Measurements from ENCODE around the gene STARD7.

The STARD7 gene

GRCh38 chr2:96145036-96145847, 63.4 kb downstream of the STARD7 start, which contains the start of gene DUSP2:
DUSP2 (minus strand) TSS chr2:96145440; CDS start chr2:96145354, 86 bp downstream.
- Histone ChIP-seq H3K4ac (ENCODE audit: low read depth, low read length) (peak within 1 kb of the TSS; percentile 63), H3K36me3 (ENCODE audit: control insufficient read depth, insufficient read depth, low read length) (no peaks in the 10 kb centered on the region), H3K79me2 (ENCODE audit: control insufficient read depth, insufficient read depth, low read length) (no peaks in the 10 kb centered on the region), H2AK5ac (ENCODE audit: low read length) (no peak within 1 kb of the TSS), H3K23ac (ENCODE audit: low read length) (peak within 1 kb of the TSS; percentile 76), H3K79me1 (ENCODE audit: low read length) (no peaks in the 10 kb centered on the region), H4K8ac (ENCODE audit: low read depth, low read length) (no peak within 1 kb of the TSS), H3K27ac (ENCODE audit: low read depth, low read length) (no peak within 1 kb of the TSS), H3K18ac (ENCODE audit: low read length) (peak within 1 kb of the TSS; percentile 45), H2BK15ac (replicated peaks; ENCODE audit: low read depth) (no peak within 1 kb of the TSS), H4K5ac (ENCODE audit: low read length) (no peak within 1 kb of the TSS), H3K4me3 (ENCODE audit: low read length) (peak within 1 kb of the TSS; percentile 24), H3K4me1 (ENCODE audit: control insufficient read depth, low read depth, low read length) (peaks cover 5% of the 10 kb centered on the region), H3K27me3 (ENCODE audit: insufficient read depth, low read length, poor library complexity) (no peaks in the 10 kb centered on the region), H2BK120ac (ENCODE audit: low read depth, low read length) (no peak within 1 kb of the TSS), H2BK5ac (ENCODE audit: low read length) (no peak within 1 kb of the TSS), H3K56ac (ENCODE audit: low read length) (peak within 1 kb of the TSS; percentile 93), H3K9ac (ENCODE audit: low read length) (peak within 1 kb of the TSS; percentile 73), H3K4me2 (ENCODE audit: low read length) (peak within 1 kb of the TSS; percentile 68)
- peak; percentile 75 for DNase-seq
- WGBS (ENCODE audit: extremely low coverage, insufficient coverage, low lambda C conversion rate) = no CpG with 5 or more reads among the region's 94 CpGs

GRCh38 chr2:96144481-96145035, 64.1 kb downstream of the STARD7 start:
- no peak overlapping the region for H3K27ac ChIP-seq (ENCODE audit: low read depth, low read length)
- H2BK120ac ChIP-seq (ENCODE audit: low read depth, low read length) = no peak overlapping the region
- no peak overlapping the region for H4K8ac ChIP-seq (ENCODE audit: low read depth, low read length)
- peak overlapping the region; percentile 63 for H3K4ac ChIP-seq (ENCODE audit: low read depth, low read length)
- H3K56ac ChIP-seq (ENCODE audit: low read length) = peak overlapping the region; percentile 93
- H4K5ac ChIP-seq (ENCODE audit: low read length) = no peak overlapping the region
- peak overlapping the region; percentile 73 for H3K9ac ChIP-seq (ENCODE audit: low read length)
- no CpG with 5 or more reads among the region's 35 CpGs for WGBS (ENCODE audit: extremely low coverage, insufficient coverage, low lambda C conversion rate)
- peak; percentile 62 for DNase-seq
- no peaks in the 10 kb centered on the region for H3K27me3 ChIP-seq (ENCODE audit: insufficient read depth, low read length, poor library complexity)
- H3K79me2 ChIP-seq (ENCODE audit: control insufficient read depth, insufficient read depth, low read length) = no peaks in the 10 kb centered on the region
- H2BK5ac ChIP-seq (ENCODE audit: low read length) = no peak overlapping the region
- no peaks in the 10 kb centered on the region for H3K36me3 ChIP-seq (ENCODE audit: control insufficient read depth, insufficient read depth, low read length)
- H2AK5ac ChIP-seq (ENCODE audit: low read length) = no peak overlapping the region
- peak overlapping the region; percentile 76 for H3K23ac ChIP-seq (ENCODE audit: low read length)
- no peaks in the 10 kb centered on the region for H3K79me1 ChIP-seq (ENCODE audit: low read length)
- H2BK15ac ChIP-seq (replicated peaks; ENCODE audit: low read depth) = no peak overlapping the region
- peak overlapping the region; percentile 45 for H3K18ac ChIP-seq (ENCODE audit: low read length)
- H3K4me2 ChIP-seq (ENCODE audit: low read length) = peak overlapping the region; percentile 68
- H3K4me3 ChIP-seq (ENCODE audit: low read length) = peak overlapping the region; percentile 24
- H3K4me1 ChIP-seq (ENCODE audit: control insufficient read depth, low read depth, low read length) = peaks cover 5% of the 10 kb centered on the region

GRCh38 chr2:96143848-96144480, 64.7 kb downstream of the STARD7 start:
- no peaks in the 10 kb centered on the region for H3K36me3 ChIP-seq (ENCODE audit: control insufficient read depth, insufficient read depth, low read length)
- H4K8ac ChIP-seq (ENCODE audit: low read depth, low read length) = no peak overlapping the region
- no peak overlapping the region for H4K5ac ChIP-seq (ENCODE audit: low read length)
- no peak overlapping the region for H3K4ac ChIP-seq (ENCODE audit: low read depth, low read length)
- peak overlapping the region; percentile 73 for H3K9ac ChIP-seq (ENCODE audit: low read length)
- peak overlapping the region; percentile 24 for H3K4me3 ChIP-seq (ENCODE audit: low read length)
- no peak overlapping the region for H2BK15ac ChIP-seq (replicated peaks; ENCODE audit: low read depth)
- H3K18ac ChIP-seq (ENCODE audit: low read length) = no peak overlapping the region
- no peaks in the 10 kb centered on the region for H3K79me2 ChIP-seq (ENCODE audit: control insufficient read depth, insufficient read depth, low read length)
- whole genome bisulfite sequencing (ENCODE audit: extremely low coverage, insufficient coverage, low lambda C conversion rate) = no CpG with 5 or more reads among the region's 23 CpGs
- no peak overlapping the region for H3K27ac ChIP-seq (ENCODE audit: low read depth, low read length)
- no peak overlapping the region for H2AK5ac ChIP-seq (ENCODE audit: low read length)
- peak overlapping the region; percentile 68 for H3K4me2 ChIP-seq (ENCODE audit: low read length)
- no peak overlapping the region for H2BK120ac ChIP-seq (ENCODE audit: low read depth, low read length)
- peaks cover 5% of the 10 kb centered on the region for H3K4me1 ChIP-seq (ENCODE audit: control insufficient read depth, low read depth, low read length)
- DNase-seq = peak; percentile 79
- H3K79me1 ChIP-seq (ENCODE audit: low read length) = no peaks in the 10 kb centered on the region
- H2BK5ac ChIP-seq (ENCODE audit: low read length) = no peak overlapping the region
- no peaks in the 10 kb centered on the region for H3K27me3 ChIP-seq (ENCODE audit: insufficient read depth, low read length, poor library complexity)
- no peak overlapping the region for H3K23ac ChIP-seq (ENCODE audit: low read length)
- peak overlapping the region; percentile 93 for H3K56ac ChIP-seq (ENCODE audit: low read length)

GRCh38 chr2:96143231-96143847, 65.3 kb downstream of the STARD7 start:
- WGBS (ENCODE audit: extremely low coverage, insufficient coverage, low lambda C conversion rate) = no CpG with 5 or more reads among the region's 10 CpGs
- Histone ChIP-seq H2AK5ac (ENCODE audit: low read length) (no peak overlapping the region), H3K9ac (ENCODE audit: low read length) (no peak overlapping the region), H2BK5ac (ENCODE audit: low read length) (no peak overlapping the region), H2BK120ac (ENCODE audit: low read depth, low read length) (no peak overlapping the region), H3K36me3 (ENCODE audit: control insufficient read depth, insufficient read depth, low read length) (no peaks in the 10 kb centered on the region), H4K8ac (ENCODE audit: low read depth, low read length) (no peak overlapping the region), H3K18ac (ENCODE audit: low read length) (no peak overlapping the region), H3K27me3 (ENCODE audit: insufficient read depth, low read length, poor library complexity) (no peaks in the 10 kb centered on the region), H3K4me2 (ENCODE audit: low read length) (no peak overlapping the region), H2BK15ac (replicated peaks; ENCODE audit: low read depth) (no peak overlapping the region), H4K5ac (ENCODE audit: low read length) (no peak overlapping the region), H3K4me3 (ENCODE audit: low read length) (no peak overlapping the region), H3K4me1 (ENCODE audit: control insufficient read depth, low read depth, low read length) (peaks cover 5% of the 10 kb centered on the region), H3K79me2 (ENCODE audit: control insufficient read depth, insufficient read depth, low read length) (no peaks in the 10 kb centered on the region), H3K79me1 (ENCODE audit: low read length) (no peaks in the 10 kb centered on the region), H3K27ac (ENCODE audit: low read depth, low read length) (no peak overlapping the region), H3K56ac (ENCODE audit: low read length) (no peak overlapping the region), H3K23ac (ENCODE audit: low read length) (no peak overlapping the region), H3K4ac (ENCODE audit: low read depth, low read length) (no peak overlapping the region)
- DNase-seq = no peak

- Histone ChIP-seq H3K79me1 (ENCODE audit: low read length) (no peaks in the 10 kb centered on the region), H2BK5ac (ENCODE audit: low read length) (no peak overlapping the region), H3K56ac (ENCODE audit: low read length) (peak overlapping the region; percentile 49), H2AK5ac (ENCODE audit: low read length) (no peak overlapping the region), H3K36me3 (ENCODE audit: control insufficient read depth, insufficient read depth, low read length) (no peaks in the 10 kb centered on the region), H3K4me3 (ENCODE audit: low read length) (no peak overlapping the region), H3K18ac (ENCODE audit: low read length) (no peak overlapping the region), H3K27ac (ENCODE audit: low read depth, low read length) (no peak overlapping the region), H2BK15ac (replicated peaks; ENCODE audit: low read depth) (no peak overlapping the region), H3K4me2 (ENCODE audit: low read length) (no peak overlapping the region), H3K9ac (ENCODE audit: low read length) (no peak overlapping the region), H3K4me1 (ENCODE audit: control insufficient read depth, low read depth, low read length) (peaks cover 1% of the 10 kb centered on the region), H3K79me2 (ENCODE audit: control insufficient read depth, insufficient read depth, low read length) (no peaks in the 10 kb centered on the region), H3K23ac (ENCODE audit: low read length) (no peak overlapping the region), H3K4ac (ENCODE audit: low read depth, low read length) (no peak overlapping the region), H4K8ac (ENCODE audit: low read depth, low read length) (no peak overlapping the region), H4K5ac (ENCODE audit: low read length) (no peak overlapping the region), H3K27me3 (ENCODE audit: insufficient read depth, low read length, poor library complexity) (no peaks in the 10 kb centered on the region), H2BK120ac (ENCODE audit: low read depth, low read length) (no peak overlapping the region)
- DNase-seq = no peak
- no CpG with 5 or more reads among the region's 26 CpGs for WGBS (ENCODE audit: extremely low coverage, insufficient coverage, low lambda C conversion rate)
Observed at GRCh38 chr2:96142217-96143113, 66.2 kb downstream of the STARD7 start.
